H1 (cell line): ENCODE data around the gene CRYBG1. TPM values are rescaled to one million over a fixed set of nuclear protein-coding genes. Genes with fewer than 3 reads are reported as not detected.

Experiments used
- CTCF ChIA-PET: fragments of 300-600 bp; sonication (Branson Sonifier 250); formaldehyde crosslinking; loops from one replicate; lab custom pipeline; 2021; ENCODE audit not compliant: partially characterized antibody; lab: Charles Lee
- POLR2A ChIA-PET: fragments of 300-600 bp; sonication (Branson Sonifier 250); formaldehyde crosslinking; loops from one replicate; lab custom pipeline; 2021; ENCODE audit warnings: inconsistent platforms; ENCODE audit not compliant: partially characterized antibody; lab: Charles Lee
- DNase-seq, 2 experiments: peaks; one replicate each; pipeline versions ENCODE4 v3.0.0 to v3.0.0-alpha.2; 2010 to 2022; ENCODE audit warnings: low spot score in 2 of 2, low read depth in 1 of 2, mixed read lengths in 1 of 2
- FAIRE-seq: peaks from 2 replicates; lab custom pipeline; 2011; peaks lifted over from hg19 to GRCh38; lab: Jason Lieb, UNC
- H2AFZ ChIP-seq: 2 replicates; pipeline ENCODE4 v1.8.1; 2012; ENCODE audit warnings: low read length, inconsistent platforms
- H2AK5ac ChIP-seq: 2 replicates; pipeline ENCODE4 v1.6.1; 2013; ENCODE audit warnings: low read depth, low read length
- H2BK120ac ChIP-seq: replicated peaks from 2 replicates; pipeline ENCODE3; 2013; ENCODE audit warnings: low read depth, low read length, inconsistent platforms
- H2BK12ac ChIP-seq: 2 replicates; pipeline ENCODE4 v1.6.1; 2013; ENCODE audit warnings: low read depth, low read length
- H2BK15ac ChIP-seq: 2 replicates; pipeline ENCODE4 v1.6.1; 2013; ENCODE audit warnings: low read length
- H2BK20ac ChIP-seq: 2 replicates; pipeline ENCODE4 v1.6.1; 2013; ENCODE audit warnings: low read length
- H2BK5ac ChIP-seq: 2 replicates; pipeline ENCODE4 v1.6.1; 2013; ENCODE audit warnings: low read depth, low read length
- H3K14ac ChIP-seq: 2 replicates; pipeline ENCODE4 v1.6.1; 2013; ENCODE audit warnings: inconsistent platforms; ENCODE audit not compliant: insufficient read length
- H3K18ac ChIP-seq: 2 replicates; pipeline ENCODE4 v1.6.1; 2013; ENCODE audit warnings: low read length; ENCODE audit errors: extremely low read depth
- H3K23ac ChIP-seq: 2 replicates; pipeline ENCODE4 v1.6.1; 2013; ENCODE audit warnings: inconsistent platforms; ENCODE audit not compliant: insufficient read length
- H3K23me2 ChIP-seq: 2 replicates; pipeline ENCODE4 v1.6.1; 2013; ENCODE audit warnings: low read depth, low read length
- H3K27ac ChIP-seq: 2 replicates; pipeline ENCODE4 v1.6.1; 2011; ENCODE audit warnings: low read depth, low read length, inconsistent platforms
- H3K27me3 ChIP-seq, 4 experiments: replicated peaks in 1 of 4; 1 replicate in 1 of 4; 2 replicates in 3 of 4; pipeline versions ENCODE4 v1.6.1 to v1.8.1; 2011 to 2013; ENCODE audit warnings: low read length in 3 of 4, mild to moderate bottlenecking in 3 of 4, inconsistent platforms in 2 of 4, mixed read lengths in 2 of 4, moderate library complexity in 1 of 4; ENCODE audit not compliant: control insufficient read depth in 3 of 4, insufficient read depth in 3 of 4; ENCODE audit errors: extremely low read depth in 1 of 4
- H3K36me3 ChIP-seq, 4 experiments: 2 replicates each; pipeline versions ENCODE4 v1.6.1 to v1.8.1; 2011 to 2013; ENCODE audit warnings: mild to moderate bottlenecking in 4 of 4, low read length in 3 of 4, moderate library complexity in 2 of 4, control low read depth in 1 of 4, inconsistent platforms in 1 of 4; ENCODE audit not compliant: insufficient read depth in 4 of 4, control insufficient read depth in 2 of 4
- H3K4ac ChIP-seq: replicated peaks from 2 replicates; pipeline ENCODE3; 2013; ENCODE audit warnings: low read length, low read depth, mixed read lengths, inconsistent platforms; ENCODE audit not compliant: insufficient read length
- H3K4me1 ChIP-seq, 4 experiments: replicated peaks in 1 of 4; 1 replicate in 1 of 4; 2 replicates in 3 of 4; pipeline versions ENCODE4 v1.6.1 to v1.8.1; 2011 to 2013; ENCODE audit warnings: low read length in 3 of 4, inconsistent platforms in 2 of 4, mixed read lengths in 1 of 4; ENCODE audit not compliant: insufficient read depth in 4 of 4, control insufficient read depth in 3 of 4
- H3K4me2 ChIP-seq, 2 experiments: 2 replicates each; pipeline versions ENCODE4 v1.6.1 to v1.8.1; 2011 to 2013; ENCODE audit warnings: low read depth in 2 of 2, low read length in 2 of 2, control low read depth in 1 of 2, inconsistent platforms in 1 of 2, mild to moderate bottlenecking in 1 of 2; ENCODE audit not compliant: insufficient read depth in 1 of 2
- H3K4me3 ChIP-seq, 4 experiments: fragments of 200-600, 300-600 bp in 1 of 4; sonication (generic), shearing (Covaris generic), sonication (Bioruptor Twin) in 1 of 4; 2 replicates each; pipeline versions ENCODE4 v1.5.1 to v1.8.1; 2011 to 2016; ENCODE audit warnings: low read length in 4 of 4, low read depth in 3 of 4, control low read depth in 2 of 4, inconsistent platforms in 2 of 4, mild to moderate bottlenecking in 2 of 4, mixed read lengths in 1 of 4, moderate library complexity in 1 of 4; ENCODE audit not compliant: insufficient read depth in 2 of 4; ENCODE audit errors: extremely low read depth in 1 of 4
- H3K56ac ChIP-seq: replicated peaks from 2 replicates; pipeline ENCODE3; 2013; ENCODE audit warnings: low read depth, mild to moderate bottlenecking, mixed read lengths, low read length, inconsistent platforms; ENCODE audit not compliant: insufficient read length
- H3K79me1 ChIP-seq: 2 replicates; pipeline ENCODE4 v1.6.1; 2013; ENCODE audit warnings: low read depth, low read length, control low read depth
- H3K79me2 ChIP-seq, 2 experiments: 2 replicates each; pipeline versions ENCODE4 v1.6.1 to v1.8.1; 2012 to 2013; ENCODE audit warnings: low read length in 2 of 2, mild to moderate bottlenecking in 2 of 2, inconsistent platforms in 1 of 2; ENCODE audit not compliant: insufficient read depth in 2 of 2, control insufficient read depth in 1 of 2
- H3K9ac ChIP-seq, 4 experiments: replicated peaks in 1 of 4; 1 replicate in 1 of 4; 2 replicates in 3 of 4; pipeline versions ENCODE4 v1.6.1 to v1.8.1; 2011 to 2013; ENCODE audit warnings: low read depth in 3 of 4, low read length in 3 of 4, control low read depth in 2 of 4, mild to moderate bottlenecking in 2 of 4, moderate library complexity in 2 of 4, inconsistent platforms in 1 of 4; ENCODE audit errors: extremely low read depth in 1 of 4
- H3K9me3 ChIP-seq, 2 experiments: 2 replicates each; pipeline versions ENCODE4 v1.6.1 to v1.8.1; 2012 to 2013; ENCODE audit warnings: mild to moderate bottlenecking in 2 of 2, moderate library complexity in 2 of 2, control low read depth in 1 of 2, inconsistent platforms in 1 of 2, low read depth in 1 of 2, low read length in 1 of 2, mixed read lengths in 1 of 2; ENCODE audit not compliant: insufficient read depth in 2 of 2
- H4K20me1 ChIP-seq, 2 experiments: replicated peaks in 1 of 2; 2 replicates each; pipeline versions ENCODE3 to v1.8.1; 2011 to 2013; ENCODE audit warnings: inconsistent platforms in 2 of 2, low read length in 2 of 2, mild to moderate bottlenecking in 1 of 2; ENCODE audit not compliant: insufficient read depth in 2 of 2, control insufficient read depth in 1 of 2
- H4K5ac ChIP-seq: 2 replicates; pipeline ENCODE4 v1.6.1; 2013; ENCODE audit warnings: low read length, low read depth, mixed read lengths, inconsistent platforms; ENCODE audit not compliant: insufficient read length
- H4K8ac ChIP-seq: 2 replicates; pipeline ENCODE4 v1.8.0; 2013; ENCODE audit warnings: mild to moderate bottlenecking, moderate library complexity, low read length, inconsistent platforms; ENCODE audit not compliant: insufficient read depth; ENCODE audit errors: extremely low read depth
- H4K91ac ChIP-seq: replicated peaks from 2 replicates; pipeline ENCODE3; 2013; ENCODE audit warnings: low read length, mixed read lengths, inconsistent platforms; ENCODE audit not compliant: insufficient read length
- ATF3 ChIP-seq: IDR thresholded peaks from 2 replicates; pipeline ENCODE4 v1.6.1; 2011; ENCODE audit warnings: low read depth, mild to moderate bottlenecking, low read length; ENCODE audit not compliant: insufficient read depth
- EGR1 ChIP-seq: IDR thresholded peaks from 2 replicates; pipeline ENCODE4 v1.6.1; 2011; ENCODE audit warnings: low read depth, low read length, borderline replicate concordance
- GABPA ChIP-seq: IDR thresholded peaks from 2 replicates; pipeline ENCODE4 v1.6.1; 2011; ENCODE audit warnings: mild to moderate bottlenecking, low read length, moderate library complexity, borderline replicate concordance; ENCODE audit not compliant: insufficient read depth
- GTF2F1 ChIP-seq: IDR thresholded peaks from 2 replicates; pipeline ENCODE4 v1.6.1; 2012; ENCODE audit warnings: low read depth, low read length, improper control_type of control experiment, borderline replicate concordance
- RXRA ChIP-seq: IDR thresholded peaks from 2 replicates; pipeline ENCODE4 v1.6.1; 2011; ENCODE audit warnings: low read depth, mild to moderate bottlenecking, low read length, moderate library complexity; ENCODE audit not compliant: insufficient read depth
- SIRT6 ChIP-seq: IDR thresholded peaks from one replicate; pipeline ENCODE4 v1.7.1; 2012; ENCODE audit warnings: low read length, inconsistent platforms
- WGBS, 2 experiments: shearing (Covaris generic) in 1 of 2; methylation state at CpG; one replicate each; pipeline versions ENCODE4 v1.1.6 to v1.1.7; 2013 to 2015; ENCODE audit warnings: low lambda C conversion rate in 2 of 2, mixed read lengths in 2 of 2, inconsistent platforms in 1 of 2, low coverage in 1 of 2, missing lambda C conversion rate in 1 of 2; ENCODE audit not compliant: insufficient replicate concordance in 2 of 2, insufficient coverage in 1 of 2, insufficient read length in 1 of 2; ENCODE audit errors: extremely low coverage in 1 of 2, missing lambda C conversion rate in 1 of 2; 5-methylcytosine and 5-hydroxymethylcytosine counted together
- polyA plus RNA-seq, 7 experiments: library from polyadenylated mRNA; depleted of rRNA in 3 of 7; stranded (reverse) in 5 of 7; unstranded in 2 of 7; fragments of >200 nt in 5 of 7; fragments of 200-250 nt in 2 of 7; gene quantifications; 1 replicate in 5 of 7; 2 replicates in 1 of 7; 4 replicates in 1 of 7; pipeline versions ENCODE4 v1.2.1 to v1.2.3, GENCODE V29; 2011 to 2013; ENCODE audit warnings: missing spikeins in 2 of 7, mixed read lengths in 2 of 7
- total RNA-seq: library from RNA; stranded (reverse); fragmentation: NEBNext Ultra II Directional; extraction: Animal tissue kit (Norgen Biotek cat#: 25700); gene quantifications from 2 replicates; pipeline ENCODE4 v1.2.1, GENCODE V29; 2021

The CRYBG1 gene
- total and polyA plus RNA-seq, 2 of the 8 experiments (the other 6 are each of a cell fraction or from before 2014, with no cell fraction given) = 2.2 to 11.6 TPM

DNA sequence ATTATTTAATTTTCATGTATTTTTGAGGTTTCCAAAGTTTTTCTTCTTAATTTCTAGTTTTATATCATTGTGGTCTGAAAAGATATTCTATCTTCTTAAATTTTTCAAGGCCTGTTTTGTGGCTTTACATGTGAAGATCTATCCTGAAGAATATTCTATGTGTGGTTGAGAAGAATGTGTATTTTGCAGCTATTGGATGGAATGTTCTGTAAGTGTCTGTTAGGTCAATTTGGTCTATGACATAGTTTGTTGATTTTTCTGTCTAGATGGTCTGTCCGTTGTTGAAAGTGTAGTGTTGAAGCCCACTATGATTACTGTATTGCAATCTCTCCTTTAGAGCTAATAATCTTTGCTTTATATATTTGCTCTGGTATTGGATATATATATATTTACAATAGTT lies 125.7 kb downstream of the CRYBG1 start:
- Histone ChIP-seq H3K36me3 (no peaks in the 10 kb centered on the region), H4K8ac (no peak overlapping the region), H3K14ac (no peak overlapping the region), H3K9me3 (no peaks in the 10 kb centered on the region), H2BK120ac (no peak overlapping the region), H3K4me3 (no peak overlapping the region), H3K27ac (no peak overlapping the region), H3K4me2 (no peak overlapping the region), H2BK20ac (no peak overlapping the region), H3K79me2 (no peaks in the 10 kb centered on the region), H4K91ac (no peak overlapping the region), H3K18ac (no peak overlapping the region), H3K27me3 (no peaks in the 10 kb centered on the region; a peak in 3 of 7 replicates), H2AFZ (no peak overlapping the region), H2AK5ac (no peak overlapping the region), H3K4ac (no peak overlapping the region), H3K23me2 (no peaks in the 10 kb centered on the region), H4K5ac (no peak overlapping the region), H4K20me1 (peaks cover 0 to 3% of the 10 kb centered on the region in 2 experiments), H3K4me1 (peaks cover 0 to 4% (median 0%) of the 10 kb centered on the region in 4 experiments; a peak in 2 of 7 replicates), H3K9ac (no peak overlapping the region), H2BK5ac (no peak overlapping the region), H2BK12ac (no peak overlapping the region), H2BK15ac (no peak overlapping the region), H3K79me1 (no peaks in the 10 kb centered on the region; the same call in 1 of the 2 replicates), H3K23ac (no peak overlapping the region), H3K56ac (no peak overlapping the region)
- DNase-seq = no peak
- FAIRE-seq = no peak
- ChIA-PET CTCF (no interaction called here), POLR2A (no interaction called here)
- WGBS, 2 experiments = 86% methylated on average over 1 of the region's 1 CpG; no CpG with 5 or more reads in 1 of the 2 experiments
- TF ChIP-seq GABPA (no peak), EGR1 (no peak), ATF3 (no peak), RXRA (no peak), GTF2F1 (no peak), SIRT6 (no peak)
